Erythroblast (primary cell): ENCODE results near the gene COPB2.
"Not testable (repeated sequence)": the region's sequence is repeated elsewhere in the genome, so short reads cannot be mapped to it uniquely, and the experiment has no call there.

Experiments
- DNase-seq, 2 experiments: peaks; one replicate each; lab custom pipeline; 2025; lab: John Stamatoyannopoulos, UW
- GATA1 ChIP-seq: IDR thresholded peaks from 2 replicates; pipeline ENCODE4 v1.6.1; 2011; ENCODE audit warnings: low read depth, mild to moderate bottlenecking, control low read depth, low read length, moderate library complexity
- POLR2A ChIP-seq: IDR thresholded peaks from 2 replicates; pipeline ENCODE4 v1.6.1; 2011; ENCODE audit warnings: mild to moderate bottlenecking, low read length

COPB2 gene

DNA sequence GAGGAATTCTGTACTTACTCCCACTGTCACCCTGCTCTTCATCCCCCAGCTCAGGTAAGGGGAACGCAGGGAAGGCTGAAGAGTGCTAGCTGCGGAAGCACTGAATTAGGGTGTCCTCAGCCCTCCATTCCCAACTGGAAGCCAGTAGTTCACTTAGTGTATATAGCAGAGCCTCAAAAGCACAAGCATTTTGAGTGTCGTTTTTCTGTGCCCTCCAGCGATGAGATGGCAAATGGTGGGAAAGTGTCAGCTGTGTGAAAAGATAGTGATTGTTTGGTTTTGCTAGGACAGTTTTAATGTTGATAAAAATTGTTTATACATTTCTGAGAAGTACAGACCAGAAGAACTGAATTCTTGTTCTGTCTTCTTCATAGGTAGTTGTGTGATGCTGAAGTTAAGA is 34.8 kb downstream of the COPB2 start:
- DNase-seq = no peak
- TF ChIP-seq GATA1 (no peak), POLR2A (no peak)

GRCh38 chr3:139353920-139354556 is 35.4 kb downstream of the COPB2 start:
- no peak for TF ChIP-seq POLR2A
- no peak for TF ChIP-seq GATA1
- DNase-seq = peak; percentile 55 to 59

- TF ChIP-seq POLR2A (no peak), GATA1 (no peak)
- no peak for DNase-seq
Observed at GRCh38 chr3:139346771-139347170, 42.7 kb downstream of the COPB2 start.

- TF ChIP-seq POLR2A = peak; percentile 80
- no peak for TF ChIP-seq GATA1
- DNase-seq = peak; percentile 91 to 93
Observed at GRCh38 chr3:139343895-139344856, 45.3 kb downstream of the COPB2 start, which contains the start of gene MRPS22. Gene MRPS22, plus strand, starts transcription at chr3:139344020. Its CDS starts 7 bp downstream, at chr3:139344027.

GRCh38 chr3:139342054-139342453 is 47.4 kb downstream of the COPB2 start:
- no peak for DNase-seq
- no peak for TF ChIP-seq GATA1
- no peak for TF ChIP-seq POLR2A

DNA sequence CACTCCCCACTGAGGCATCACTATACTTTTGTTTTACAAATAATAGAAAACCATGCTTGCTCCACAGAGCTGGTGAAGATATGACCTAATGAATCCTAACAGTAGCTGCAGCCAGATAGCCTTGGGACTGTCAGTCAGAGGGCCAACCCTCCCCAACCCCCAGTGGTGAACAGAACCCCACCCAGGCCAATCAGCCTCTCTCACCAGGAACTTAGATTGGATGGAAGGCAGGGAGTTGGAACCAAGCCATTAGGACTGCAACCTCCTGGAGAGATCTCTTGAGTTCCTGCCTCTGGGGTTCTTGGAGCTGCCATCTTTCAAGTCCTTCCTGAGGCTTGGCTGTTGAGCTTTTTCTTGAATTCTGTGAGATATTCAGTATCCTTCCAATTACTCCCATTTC is 48.7 kb downstream of the COPB2 start:
- no peak for TF ChIP-seq POLR2A
- TF ChIP-seq GATA1 = no peak
- peak; percentile 68 to 83 for DNase-seq

DNA sequence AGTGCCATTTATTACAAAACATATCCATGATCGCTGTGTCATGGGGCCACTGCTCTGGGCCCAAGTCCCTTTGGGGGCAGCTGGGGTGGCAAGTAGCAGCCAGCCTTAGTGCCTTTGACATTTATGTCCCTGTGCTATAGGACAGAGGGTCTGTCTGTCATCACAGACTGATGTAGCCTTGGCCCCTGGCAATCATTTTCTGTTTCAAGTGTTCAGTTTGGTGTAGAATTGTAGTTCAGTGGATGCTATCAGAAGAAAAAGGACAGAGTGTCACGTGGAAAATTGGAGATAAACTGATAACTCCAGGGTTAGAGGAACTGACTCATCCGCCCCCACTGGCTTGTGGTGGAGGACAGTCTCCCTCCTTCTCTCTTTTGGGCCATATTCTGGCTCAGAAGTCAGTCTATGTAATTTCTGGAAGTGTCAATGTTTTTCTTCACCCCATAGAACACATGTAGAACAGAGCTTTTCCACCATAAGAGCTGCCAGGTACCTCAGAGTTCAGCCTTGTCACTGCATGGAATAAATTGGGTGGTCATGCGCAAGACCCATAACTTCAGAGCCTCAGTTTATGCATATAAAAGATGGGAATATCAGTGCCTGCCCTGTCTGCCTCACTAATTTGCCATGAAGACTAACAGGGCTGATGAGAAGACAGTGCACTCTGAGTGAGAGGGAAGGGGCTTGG is 50.1 kb downstream of the COPB2 start:
- peak; percentile 60 to 80 for DNase-seq
- TF ChIP-seq GATA1 (no peak), POLR2A (no peak)

DNA sequence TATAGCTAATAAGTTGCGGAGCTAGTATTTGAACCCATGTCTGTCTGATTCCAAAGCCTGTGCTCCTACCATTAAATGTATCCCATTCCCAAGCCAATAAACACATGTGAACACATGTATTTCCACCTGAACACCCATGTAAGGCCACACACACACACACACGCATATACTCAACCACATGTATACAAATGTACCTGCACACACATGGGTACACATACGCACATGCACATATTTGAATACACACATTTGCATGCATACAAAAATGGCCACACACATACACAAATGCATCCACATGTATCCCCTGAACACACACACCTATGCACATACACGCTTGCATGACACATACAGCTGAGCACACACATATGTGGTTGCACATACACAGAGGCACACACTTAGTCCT is 51.0 kb downstream of the COPB2 start:
- TF ChIP-seq POLR2A = no peak
- no peak for TF ChIP-seq GATA1
- DNase-seq = no peak

DNA sequence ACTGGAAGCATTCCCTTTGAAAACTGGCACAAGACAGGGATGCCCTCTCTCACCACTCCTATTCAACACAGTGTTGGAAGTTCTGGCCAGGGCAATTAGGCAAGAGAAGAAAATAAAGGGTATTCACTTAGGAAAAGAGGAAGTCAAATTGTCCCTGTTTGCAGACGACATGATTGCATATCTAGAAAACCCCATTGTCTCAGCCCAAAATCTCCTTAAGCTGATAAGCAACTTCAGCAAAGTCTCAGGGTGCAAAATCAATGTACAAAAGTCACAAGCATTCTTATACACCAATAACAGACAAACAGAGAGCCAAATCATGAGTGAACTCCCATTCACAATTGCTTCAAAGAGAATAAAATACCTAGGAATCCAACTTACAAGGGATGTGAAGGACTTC is 54.8 kb downstream of the COPB2 start:
- not testable (repeated sequence) for DNase-seq

GRCh38 chr3:139332092-139332491 is 57.4 kb downstream of the COPB2 start:
- TF ChIP-seq POLR2A (no peak), GATA1 (no peak)

DNA sequence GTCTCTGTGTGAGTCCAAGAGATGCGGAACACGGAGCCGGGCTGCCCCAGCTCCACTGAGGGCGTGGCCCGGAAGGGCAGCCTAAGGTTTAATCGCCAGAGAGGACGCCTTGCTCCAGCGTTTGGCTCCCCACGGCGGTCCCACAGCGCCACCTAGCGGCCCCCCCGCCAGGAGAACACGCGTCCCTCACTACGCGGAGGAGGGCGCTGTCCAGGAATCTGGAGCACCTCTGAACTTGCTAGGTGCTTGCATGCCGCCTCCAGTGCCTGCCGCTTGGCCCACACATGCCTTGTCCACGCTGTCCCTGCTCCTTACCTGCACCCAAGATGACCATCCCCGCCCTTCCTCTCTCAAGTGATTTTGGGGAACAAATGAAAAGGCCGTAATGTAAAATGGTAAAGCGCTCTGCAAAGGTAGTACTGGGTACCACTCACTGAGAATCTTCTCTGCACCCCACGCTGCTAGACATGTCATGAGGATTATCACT is 60.0 kb downstream of the COPB2 start:
- no peak for TF ChIP-seq POLR2A
- no peak for TF ChIP-seq GATA1
- DNase-seq = peak; percentile 88 to 92

More at GRCh38 chr3:139332092-139332491, 57.4 kb downstream of the COPB2 start:
- DNase-seq = no peak

- no peak for DNase-seq
- TF ChIP-seq POLR2A = no peak
- TF ChIP-seq GATA1 = no peak
Observed at GRCh38 chr3:139328356-139328755, 61.1 kb downstream of the COPB2 start.

DNA sequence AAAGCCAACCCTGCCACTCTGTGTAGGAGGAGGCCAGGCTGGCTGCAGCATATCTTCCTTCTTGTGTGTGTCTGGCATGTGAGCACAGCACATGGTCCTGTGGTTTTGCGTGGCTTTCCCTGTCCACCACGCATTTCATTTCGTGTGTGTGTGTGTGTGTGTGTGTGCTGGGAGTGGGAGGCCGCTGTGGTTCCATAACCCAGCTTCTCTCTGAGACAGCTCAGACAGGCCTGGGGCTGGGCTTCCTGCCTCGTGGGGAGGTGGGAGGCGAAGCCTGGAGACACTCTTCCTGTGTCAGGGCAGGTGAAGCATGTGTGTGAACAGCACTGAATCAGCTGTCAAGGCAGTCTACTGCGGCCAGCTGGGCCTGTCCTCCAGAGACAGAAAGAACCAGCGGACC is 61.6 kb downstream of the COPB2 start:
- no peak for TF ChIP-seq POLR2A
- no peak for DNase-seq

DNA sequence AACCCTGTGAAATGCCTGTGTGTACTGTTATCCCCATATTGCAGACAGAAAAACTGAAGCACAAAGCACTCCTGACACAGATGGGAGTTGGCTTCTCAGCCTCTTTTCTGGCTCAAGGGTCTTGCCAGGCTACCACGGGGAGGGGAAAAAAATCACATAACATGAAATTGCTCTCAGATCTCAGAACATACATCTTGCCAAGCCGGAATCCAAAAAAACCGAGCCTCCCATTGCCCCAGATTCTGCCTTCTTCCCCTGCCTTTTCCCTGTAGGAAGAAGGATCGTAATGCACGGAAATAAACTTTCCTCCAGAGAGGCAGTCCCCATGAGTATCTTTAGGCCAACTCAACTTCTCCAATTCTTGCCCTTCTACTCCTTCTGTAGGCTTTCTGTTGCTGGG is 62.2 kb downstream of the COPB2 start:
- TF ChIP-seq GATA1 = no peak
- no peak for TF ChIP-seq POLR2A
- no peak for DNase-seq
